Measurements from ENCODE around the gene SCGB1C1.
"Not testable (repeated sequence)": the region's sequence is repeated elsewhere in the genome, so short reads cannot be mapped to it uniquely, and the experiment has no call there.

Gene SCGB1C1

GRCh38 chr11:217704-218103, 24.8 kb downstream of the SCGB1C1 start:
- no peak overlapping the region for H3K4me3 ChIP-seq (ENCODE audit: low read depth, low read length)
- DNase-seq (ENCODE audit: low read depth, low spot score) = no peak
- TF ChIP-seq, protein P1, sequence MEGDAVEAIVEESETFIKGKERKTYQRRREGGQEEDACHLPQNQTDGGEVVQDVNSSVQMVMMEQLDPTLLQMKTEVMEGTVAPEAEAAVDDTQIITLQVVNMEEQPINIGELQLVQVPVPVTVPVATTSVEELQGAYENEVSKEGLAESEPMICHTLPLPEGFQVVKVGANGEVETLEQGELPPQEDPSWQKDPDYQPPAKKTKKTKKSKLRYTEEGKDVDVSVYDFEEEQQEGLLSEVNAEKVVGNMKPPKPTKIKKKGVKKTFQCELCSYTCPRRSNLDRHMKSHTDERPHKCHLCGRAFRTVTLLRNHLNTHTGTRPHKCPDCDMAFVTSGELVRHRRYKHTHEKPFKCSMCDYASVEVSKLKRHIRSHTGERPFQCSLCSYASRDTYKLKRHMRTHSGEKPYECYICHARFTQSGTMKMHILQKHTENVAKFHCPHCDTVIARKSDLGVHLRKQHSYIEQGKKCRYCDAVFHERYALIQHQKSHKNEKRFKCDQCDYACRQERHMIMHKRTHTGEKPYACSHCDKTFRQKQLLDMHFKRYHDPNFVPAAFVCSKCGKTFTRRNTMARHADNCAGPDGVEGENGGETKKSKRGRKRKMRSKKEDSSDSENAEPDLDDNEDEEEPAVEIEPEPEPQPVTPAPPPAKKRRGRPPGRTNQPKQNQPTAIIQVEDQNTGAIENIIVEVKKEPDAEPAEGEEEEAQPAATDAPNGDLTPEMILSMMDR (IDR thresholded peaks at IDR 0.05; ENCODE audit: insufficient read depth, low read length, missing control alignments) = no peak
- ChIA-PET POLR2A (interaction anchor here (2.9 kb wide), 1 partner anchor 10 kb away, joined by 15 read pairs; the partner anchor contains the start of genes BET1L and RIC8A), CTCF (interaction anchor here (0.6 to 1.2 kb wide), 2 partner anchors 48 to 146 kb away, joined by 3 read pairs; no protein-coding TSS in a partner anchor)

DNA sequence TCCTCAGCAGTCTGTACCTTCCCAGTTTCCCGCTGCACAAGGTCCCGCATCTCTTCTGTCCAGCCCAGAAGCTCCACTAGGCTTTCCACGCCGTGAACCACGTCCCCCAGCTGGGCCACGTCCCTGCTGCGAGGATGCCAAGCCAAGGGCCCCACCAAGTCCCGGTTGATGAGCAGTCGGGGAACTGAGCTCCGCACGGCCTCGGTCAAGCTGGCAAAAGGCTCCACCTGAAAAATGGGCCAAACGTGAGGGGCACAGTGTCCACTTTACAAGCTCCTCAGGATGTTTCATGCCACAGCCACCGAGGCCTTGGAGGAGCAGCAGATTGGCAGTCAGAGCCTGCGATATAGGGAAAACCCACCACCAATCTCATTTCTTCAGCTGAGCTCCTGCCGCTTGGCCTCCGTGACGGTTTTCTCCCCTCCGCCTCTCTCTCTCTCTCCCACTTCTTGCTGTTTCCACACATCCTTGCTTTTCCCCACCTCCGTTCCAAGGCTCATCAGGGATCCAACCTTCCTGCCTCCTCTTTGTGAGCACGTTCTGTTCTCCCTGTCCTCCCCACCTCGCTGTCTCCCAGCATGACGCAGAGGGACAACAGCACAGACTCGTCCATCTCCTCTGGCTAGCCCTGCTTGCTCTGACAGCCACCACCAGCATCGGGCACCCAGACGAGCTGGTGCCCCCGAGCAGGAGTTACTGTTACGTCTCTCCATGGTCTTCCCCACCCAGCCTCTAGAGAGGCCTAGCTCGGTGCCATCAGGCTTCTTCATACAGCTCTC, 26.1 kb downstream of the SCGB1C1 start:
- ChIA-PET CTCF (interaction anchor here (0.9 to 1.4 kb wide), 2 partner anchors 142 to 230 kb away, joined by 3 to 5 read pairs; no protein-coding TSS in a partner anchor), POLR2A (no interaction called here)
- TF ChIP-seq, protein P1 (IDR thresholded peaks at IDR 0.05; ENCODE audit: insufficient read depth, low read length, missing control alignments) = no peak
- DNase-seq (ENCODE audit: low read depth, low spot score) = no peak
- no peak overlapping the region for H3K4me3 ChIP-seq (ENCODE audit: low read depth, low read length)

DNA sequence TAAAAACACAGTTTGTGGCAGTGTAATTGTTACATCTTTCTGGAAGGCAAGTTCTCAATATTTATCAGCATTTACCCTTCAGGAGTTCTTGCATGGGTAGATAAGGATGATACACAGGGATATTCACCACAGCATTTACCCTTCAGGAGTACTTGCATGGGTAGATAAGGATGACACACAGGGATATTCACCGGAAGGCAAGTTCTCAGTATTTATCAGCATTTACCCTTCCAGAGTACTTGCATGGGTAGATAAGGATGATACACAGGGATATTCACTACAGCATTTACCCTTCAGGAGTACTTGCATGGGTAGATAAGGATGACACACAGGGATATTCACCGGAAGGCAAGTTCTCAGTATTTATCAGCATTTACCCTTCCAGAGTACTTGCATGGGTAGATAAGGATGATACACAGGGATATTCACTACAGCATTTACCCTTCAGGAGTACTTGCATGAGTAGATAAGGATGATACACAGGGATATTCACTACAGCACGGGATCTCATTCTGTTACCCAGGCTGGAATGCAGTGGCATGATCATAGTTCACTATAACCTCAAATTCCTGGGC, 27.9 kb downstream of the SCGB1C1 start:
- H3K4me3 ChIP-seq (ENCODE audit: low read depth, low read length); DNase-seq (ENCODE audit: low read depth, low spot score); POLR2A ChIA-PET: not testable (repeated sequence)
- CTCF ChIA-PET = interaction anchor here (0.9 kb wide), 1 partner anchor 9 kb away, joined by 4 read pairs; no protein-coding TSS in a partner anchor

- TF ChIP-seq, protein P1 (IDR thresholded peaks at IDR 0.05; ENCODE audit: insufficient read depth, low read length, missing control alignments) = no peak
- H3K4me3 ChIP-seq (ENCODE audit: low read depth, low read length) = no peak overlapping the region
- POLR2A ChIA-PET = interaction anchor here (0.7 to 1.2 kb wide), 2 partner anchors 10 to 14 kb away, joined by 3 to 7 read pairs; partner anchors contain the start of genes BET1L and RIC8A
- CTCF ChIA-PET = interaction anchor here (0.9 to 1.2 kb wide), 3 partner anchors 8 to 226 kb away, joined by 3 to 4 read pairs (median 4); no protein-coding TSS in a partner anchor
- DNase-seq (ENCODE audit: low read depth, low spot score) = no peak
These were observed 28.7 kb downstream of the SCGB1C1 start for GRCh38 chr11:221539-221938.

GRCh38 chr11:221998-222789, 29.3 kb downstream of the SCGB1C1 start:
- no peak overlapping the region for H3K4me3 ChIP-seq (ENCODE audit: low read depth, low read length)
- no peak for DNase-seq (ENCODE audit: low read depth, low spot score)
- CTCF ChIA-PET = interaction anchor here (0.9 to 1.2 kb wide), 5 partner anchors 8 to 226 kb away, joined by 3 to 4 read pairs (median 3); no protein-coding TSS in a partner anchor
- POLR2A ChIA-PET = interaction anchor here (0.7 to 1.2 kb wide), 2 partner anchors 10 to 15 kb away, joined by 3 to 7 read pairs; partner anchors contain the start of genes BET1L and RIC8A
- TF ChIP-seq, protein P1 (IDR thresholded peaks at IDR 0.05; ENCODE audit: insufficient read depth, low read length, missing control alignments) = no peak

GRCh38 chr11:223026-223789, 30.3 kb downstream of the SCGB1C1 start:
- POLR2A ChIA-PET = interaction anchor here (0.5 kb wide), 1 partner anchor 117 kb away, joined by 3 read pairs; no protein-coding TSS in a partner anchor
- DNase-seq (ENCODE audit: low read depth, low spot score) = no peak
- TF ChIP-seq, protein P1 (IDR thresholded peaks at IDR 0.05; ENCODE audit: insufficient read depth, low read length, missing control alignments) = no peak
- H3K4me3 ChIP-seq (ENCODE audit: low read depth, low read length) = no peak overlapping the region
- CTCF ChIA-PET = interaction anchor here (1.0 to 1.1 kb wide), 2 partner anchors 12 to 81 kb away, joined by 3 read pairs; no protein-coding TSS in a partner anchor
